ENCODE measurements around the gene MAP2K7. TPM values are rescaled to one million over a fixed set of nuclear protein-coding genes. Genes with fewer than 3 reads are reported as not detected.

Gene MAP2K7
- total RNA-seq, 1 experiment from 2014 or later: 59.1 TPM

GRCh38 chr19:7874076-7874896, 29.4 kb upstream of the MAP2K7 start, which contains the start of gene PRR36 (continued):
- TF ChIP-seq REST (IDR thresholded peaks at IDR 0.05; ENCODE audit: low read depth) (no peak), CBX3 (IDR thresholded peaks at IDR 0.05; ENCODE audit: low read depth) (no peak), ELF1 (IDR thresholded peaks at IDR 0.05; ENCODE audit: borderline replicate concordance, low read depth) (no peak), FOSL1 (IDR thresholded peaks at IDR 0.05; ENCODE audit: low read depth) (no peak), CTCF (IDR thresholded peaks at IDR 0.05 in 2 of 3, conservative IDR thresholded peaks at IDR 0.05 in 1 of 3; ENCODE audit: borderline replicate concordance in 1 of 3, insufficient read depth in 1 of 3, low read depth in 2 of 3, low read length in 2 of 3) (no peak), MAX (IDR thresholded peaks at IDR 0.05) (no peak), POLR2A (IDR thresholded peaks at IDR 0.05; ENCODE audit: borderline replicate concordance, extremely low read depth, insufficient read depth, insufficient read length) (peak; percentile 19), TCF7L2 (IDR thresholded peaks at IDR 0.05; ENCODE audit: borderline replicate concordance, extremely low read depth, insufficient read depth, insufficient read length) (no peak), ZFX (IDR thresholded peaks at IDR 0.05) (0 out of 2 replicates have a peak, but pooled peaks have one; percentile 34)

Measured in HCT116 (cell line).